Neural crest cell (in vitro differentiated cells): ENCODE results near the gene ZMIZ1. TPM values are rescaled to one million over a fixed set of nuclear protein-coding genes. Genes with fewer than 3 reads are reported as not detected.

ENCODE experiments used
- DNase-seq: peaks from one replicate; pipeline ENCODE4 v3.0.0; 2021; ENCODE audit warnings: low read depth, mixed read lengths, low spot score
- H3K27ac Mint-ChIP-seq: one replicate; pipeline ENCODE4 v1.8.0; 2021; ENCODE audit warnings: mild to moderate bottlenecking, mixed read lengths; ENCODE audit not compliant: unreplicated experiment
- H3K27me3 Mint-ChIP-seq: 2 replicates; pipeline ENCODE4 v1.8.0; 2021; ENCODE audit warnings: low read depth, mild to moderate bottlenecking, mixed read lengths
- H3K36me3 Mint-ChIP-seq: 2 replicates; pipeline ENCODE4 v1.8.0; 2021; ENCODE audit warnings: low read depth, mild to moderate bottlenecking, mixed read lengths
- H3K4me1 Mint-ChIP-seq: 2 replicates; pipeline ENCODE4 v1.8.0; 2021; ENCODE audit warnings: mixed read lengths
- H3K4me3 Mint-ChIP-seq: one replicate; pipeline ENCODE4 v1.8.0; 2021; ENCODE audit warnings: mild to moderate bottlenecking, mixed read lengths
- H3K9me3 Mint-ChIP-seq: 2 replicates; pipeline ENCODE4 v1.8.0; 2021; ENCODE audit warnings: mixed read lengths
- total RNA-seq: library from RNA; stranded (reverse); gene quantifications from 2 replicates; pipeline ENCODE4 v1.2.1, GENCODE V29; 2021
- TF ChIP-seq, protein P1 (sequence below): fragments of 200-600 bp; sonication (generic); conservative IDR thresholded peaks from 2 replicates; pipeline ENCODE4 v1.5.0; 2021; ENCODE audit warnings: antibody characterized with exemption, mild to moderate bottlenecking

The ZMIZ1 gene
- total RNA-seq, 1 donor from 2014 or later: 92.0 TPM

DNA sequence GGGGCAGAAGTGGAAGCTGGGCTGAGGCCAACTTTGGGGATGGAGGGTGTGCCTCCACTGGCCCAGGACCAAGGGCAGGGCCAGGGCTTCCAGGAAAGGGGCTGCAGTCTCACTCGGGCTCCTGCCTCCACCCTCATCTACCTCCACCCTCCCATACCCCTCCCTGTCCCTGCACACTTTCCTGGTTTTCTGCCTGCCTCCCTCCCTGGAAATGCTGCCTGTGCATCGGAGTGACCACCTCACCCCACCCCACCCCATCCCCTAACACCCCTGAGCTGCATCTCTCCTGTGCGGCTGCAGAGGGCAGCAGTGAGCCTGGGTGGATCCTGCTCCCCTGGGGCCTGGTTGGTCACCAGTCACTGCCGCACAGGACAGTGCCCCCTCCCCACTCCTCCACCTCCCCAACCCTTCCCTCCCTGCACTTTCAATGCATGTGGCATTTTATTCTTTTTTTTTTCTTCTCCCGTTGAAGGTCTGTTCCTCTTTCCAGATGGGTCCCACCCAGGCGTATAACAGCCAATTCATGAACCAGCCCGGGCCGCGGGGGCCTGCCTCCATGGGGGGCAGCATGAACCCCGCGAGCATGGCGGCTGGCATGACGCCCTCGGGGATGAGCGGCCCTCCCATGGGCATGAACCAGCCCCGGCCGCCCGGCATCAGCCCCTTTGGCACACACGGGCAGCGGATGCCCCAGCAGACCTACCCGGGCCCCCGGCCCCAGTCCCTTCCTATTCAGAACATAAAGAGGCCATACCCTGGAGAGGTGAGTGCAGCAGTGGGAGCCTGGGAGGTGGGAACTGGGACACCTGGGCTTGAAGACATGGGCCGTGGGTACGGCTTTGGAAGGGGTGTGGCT is 224.4 kb downstream of the ZMIZ1 start:
- Mint-ChIP-seq H3K27me3 (no peaks in the 10 kb centered on the region), H3K36me3 (peaks cover 11% of the 10 kb centered on the region), H3K4me3 (no peak overlapping the region), H3K27ac (no peak overlapping the region), H3K9me3 (no peaks in the 10 kb centered on the region), H3K4me1 (no peaks in the 10 kb centered on the region)
- DNase-seq: no peak
- TF ChIP-seq, protein P1, sequence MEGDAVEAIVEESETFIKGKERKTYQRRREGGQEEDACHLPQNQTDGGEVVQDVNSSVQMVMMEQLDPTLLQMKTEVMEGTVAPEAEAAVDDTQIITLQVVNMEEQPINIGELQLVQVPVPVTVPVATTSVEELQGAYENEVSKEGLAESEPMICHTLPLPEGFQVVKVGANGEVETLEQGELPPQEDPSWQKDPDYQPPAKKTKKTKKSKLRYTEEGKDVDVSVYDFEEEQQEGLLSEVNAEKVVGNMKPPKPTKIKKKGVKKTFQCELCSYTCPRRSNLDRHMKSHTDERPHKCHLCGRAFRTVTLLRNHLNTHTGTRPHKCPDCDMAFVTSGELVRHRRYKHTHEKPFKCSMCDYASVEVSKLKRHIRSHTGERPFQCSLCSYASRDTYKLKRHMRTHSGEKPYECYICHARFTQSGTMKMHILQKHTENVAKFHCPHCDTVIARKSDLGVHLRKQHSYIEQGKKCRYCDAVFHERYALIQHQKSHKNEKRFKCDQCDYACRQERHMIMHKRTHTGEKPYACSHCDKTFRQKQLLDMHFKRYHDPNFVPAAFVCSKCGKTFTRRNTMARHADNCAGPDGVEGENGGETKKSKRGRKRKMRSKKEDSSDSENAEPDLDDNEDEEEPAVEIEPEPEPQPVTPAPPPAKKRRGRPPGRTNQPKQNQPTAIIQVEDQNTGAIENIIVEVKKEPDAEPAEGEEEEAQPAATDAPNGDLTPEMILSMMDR: peak; percentile 51

DNA sequence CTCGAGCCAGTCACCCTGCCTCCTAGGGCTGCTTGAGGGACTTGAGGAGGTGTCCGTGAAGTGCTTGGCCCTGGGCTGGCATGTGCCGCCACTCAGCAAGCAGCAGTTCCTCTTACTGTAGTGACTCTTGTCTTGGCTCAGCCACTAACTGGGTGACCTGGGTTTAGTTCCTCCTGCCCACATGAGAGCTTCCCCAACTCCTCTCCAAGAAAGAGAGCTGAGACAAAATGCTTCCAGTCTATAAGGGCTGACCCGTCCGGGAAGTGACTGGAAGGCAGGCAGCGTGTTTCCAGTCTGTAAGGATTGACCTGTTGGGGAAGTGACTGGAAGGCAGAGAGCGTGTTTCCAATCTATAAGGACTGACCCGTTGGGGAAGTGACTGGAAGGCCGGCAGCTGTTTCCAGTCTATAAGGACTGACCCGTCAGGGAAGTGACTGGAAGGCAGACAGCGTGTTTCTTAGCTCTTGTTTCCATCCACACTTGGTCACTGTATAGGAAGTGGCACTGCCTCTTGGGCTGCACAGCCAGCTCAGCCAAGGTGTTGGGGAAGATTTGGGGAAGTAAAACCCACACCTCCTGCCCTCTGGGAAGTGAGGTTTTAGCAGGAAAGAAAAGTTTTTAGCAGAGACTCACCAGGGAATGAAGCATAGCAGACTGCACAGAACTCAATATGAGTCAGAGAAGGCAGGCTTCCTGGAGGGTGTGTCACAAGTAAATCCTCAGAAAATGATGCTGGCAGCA is 225.2 kb downstream of the ZMIZ1 start:
- H3K27me3 Mint-ChIP-seq: no peaks in the 10 kb centered on the region
- H3K36me3 Mint-ChIP-seq: peaks cover 11% of the 10 kb centered on the region
- H3K27ac Mint-ChIP-seq: no peak overlapping the region
- no peak for DNase-seq
- TF ChIP-seq, protein P1: no peak
- no peaks in the 10 kb centered on the region for H3K4me1 Mint-ChIP-seq
- no peak overlapping the region for H3K4me3 Mint-ChIP-seq
- H3K9me3 Mint-ChIP-seq: no peaks in the 10 kb centered on the region

DNA sequence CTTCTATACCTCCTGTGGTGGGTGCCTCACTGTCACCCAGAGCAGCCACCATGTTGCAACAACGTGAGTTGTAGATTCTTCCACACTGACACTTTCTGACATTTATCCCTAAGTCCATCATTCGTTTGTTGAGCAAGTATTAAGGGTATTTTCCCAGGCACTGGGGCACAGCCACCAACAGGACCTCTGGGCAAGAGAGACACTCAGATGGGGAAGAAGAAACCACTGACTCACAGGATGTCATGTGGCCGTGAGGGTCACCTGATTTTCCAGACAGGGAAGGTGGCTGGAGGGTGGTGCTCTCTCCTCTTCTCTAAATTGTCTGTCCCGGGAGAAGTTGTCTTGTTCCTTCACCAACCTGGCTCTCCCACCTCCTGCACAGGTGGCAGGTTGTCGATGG is 226.8 kb downstream of the ZMIZ1 start:
- H3K27ac Mint-ChIP-seq: no peak overlapping the region
- no peaks in the 10 kb centered on the region for H3K4me1 Mint-ChIP-seq
- DNase-seq: no peak
- H3K4me3 Mint-ChIP-seq: no peak overlapping the region
- H3K36me3 Mint-ChIP-seq: peaks cover 11% of the 10 kb centered on the region
- no peaks in the 10 kb centered on the region for H3K9me3 Mint-ChIP-seq
- H3K27me3 Mint-ChIP-seq: no peaks in the 10 kb centered on the region
- TF ChIP-seq, protein P1: no peak

DNA sequence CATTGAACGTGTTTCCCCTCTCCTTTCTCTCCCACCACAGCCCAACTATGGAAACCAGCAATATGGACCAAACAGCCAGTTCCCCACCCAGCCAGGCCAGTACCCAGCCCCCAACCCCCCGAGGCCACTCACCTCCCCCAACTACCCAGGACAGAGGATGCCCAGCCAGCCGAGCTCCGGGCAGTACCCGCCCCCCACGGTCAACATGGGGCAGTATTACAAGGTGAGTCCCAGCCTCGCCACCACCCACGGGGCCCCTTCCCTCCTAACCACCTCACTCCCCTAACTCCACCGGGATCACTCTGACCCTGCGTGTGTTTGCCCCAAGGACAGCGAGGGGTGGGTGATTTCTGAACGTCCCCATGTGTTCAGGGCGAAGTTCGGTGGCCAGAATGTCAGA is 227.7 kb downstream of the ZMIZ1 start:
- no peak for DNase-seq
- TF ChIP-seq, protein P1: no peak
- peaks cover 16% of the 10 kb centered on the region for H3K36me3 Mint-ChIP-seq
- no peaks in the 10 kb centered on the region for H3K27me3 Mint-ChIP-seq
- no peak overlapping the region for H3K4me3 Mint-ChIP-seq
- no peaks in the 10 kb centered on the region for H3K4me1 Mint-ChIP-seq
- H3K27ac Mint-ChIP-seq: no peak overlapping the region
- H3K9me3 Mint-ChIP-seq: no peaks in the 10 kb centered on the region

DNA sequence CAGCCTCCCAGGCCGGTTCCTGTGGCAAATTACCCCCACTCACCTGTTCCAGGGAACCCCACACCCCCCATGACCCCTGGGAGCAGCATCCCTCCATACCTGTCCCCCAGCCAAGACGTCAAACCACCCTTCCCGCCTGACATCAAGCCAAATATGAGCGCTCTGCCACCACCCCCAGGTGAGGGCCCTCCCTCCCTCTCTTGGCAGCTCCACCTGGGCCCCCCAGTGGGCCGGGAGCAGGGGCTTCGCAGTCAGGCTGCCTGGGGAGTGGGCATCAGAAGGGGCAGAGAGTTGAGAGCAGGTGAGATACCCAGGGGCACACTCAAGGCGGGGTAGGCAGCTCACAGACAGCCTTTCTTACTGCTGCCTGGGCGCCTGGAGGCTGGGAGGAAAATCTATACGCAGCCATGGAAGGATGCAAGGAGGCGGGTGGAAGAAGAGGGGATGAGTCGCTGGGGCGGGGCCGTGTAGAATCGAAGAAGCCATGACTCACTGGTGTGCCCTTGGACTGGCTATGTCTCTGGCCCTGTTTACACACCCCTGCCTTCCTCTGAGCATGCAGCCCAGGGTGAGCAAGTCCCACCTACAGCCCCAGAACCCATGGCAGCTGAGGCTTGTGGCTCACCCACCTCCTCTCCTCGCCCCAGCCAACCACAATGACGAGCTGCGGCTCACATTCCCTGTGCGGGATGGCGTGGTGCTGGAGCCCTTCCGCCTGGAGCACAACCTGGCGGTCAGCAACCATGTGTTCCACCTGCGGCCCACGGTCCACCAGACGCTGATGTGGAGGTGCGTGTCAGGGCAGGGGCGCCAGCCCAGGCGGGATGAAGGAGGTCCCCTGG is 229.9 kb downstream of the ZMIZ1 start:
- TF ChIP-seq, protein P1: no peak
- peak overlapping the region; percentile 27 for H3K27ac Mint-ChIP-seq
- no peak overlapping the region for H3K4me3 Mint-ChIP-seq
- no peak for DNase-seq
- no peaks in the 10 kb centered on the region for H3K4me1 Mint-ChIP-seq
- H3K36me3 Mint-ChIP-seq: peaks cover 21% of the 10 kb centered on the region
- no peaks in the 10 kb centered on the region for H3K9me3 Mint-ChIP-seq
- no peaks in the 10 kb centered on the region for H3K27me3 Mint-ChIP-seq
